Stimulated activated CD8-positive, alpha-beta memory T cell treated with anti-CD3 and anti-CD28 coated beads, Interleukin-15, amount 100 ng/mL, for 1 hour (primary cell): ENCODE data around the gene SIK3.
"Not testable (repeated sequence)": the region's sequence is repeated elsewhere in the genome, so short reads cannot be mapped to it uniquely, and the experiment has no call there.

Source experiments
- DNase-seq: peaks from one replicate; pipeline ENCODE4 v3.0.0-alpha.2; 2020; ENCODE audit warnings: low read depth

The SIK3 gene

DNA sequence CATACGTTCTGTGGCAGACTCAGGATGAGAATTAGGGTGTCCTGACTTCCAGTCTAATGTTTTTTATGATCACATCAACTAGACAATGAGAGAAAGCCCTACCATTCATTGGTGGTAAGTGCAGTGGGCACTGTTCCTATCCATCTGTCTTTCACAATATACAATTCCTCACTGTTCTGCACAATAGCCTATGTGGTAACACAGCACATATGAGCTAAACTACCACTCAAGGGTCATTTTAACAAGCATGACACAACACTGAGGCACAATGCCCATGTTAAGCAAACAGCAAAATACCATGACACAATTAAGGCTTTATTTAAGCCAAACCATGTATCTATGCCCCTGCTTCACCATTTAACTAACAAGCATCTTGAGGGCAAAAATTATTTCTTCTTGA is 52.3 kb downstream of the SIK3 start:
- DNase-seq, result no peak

DNA sequence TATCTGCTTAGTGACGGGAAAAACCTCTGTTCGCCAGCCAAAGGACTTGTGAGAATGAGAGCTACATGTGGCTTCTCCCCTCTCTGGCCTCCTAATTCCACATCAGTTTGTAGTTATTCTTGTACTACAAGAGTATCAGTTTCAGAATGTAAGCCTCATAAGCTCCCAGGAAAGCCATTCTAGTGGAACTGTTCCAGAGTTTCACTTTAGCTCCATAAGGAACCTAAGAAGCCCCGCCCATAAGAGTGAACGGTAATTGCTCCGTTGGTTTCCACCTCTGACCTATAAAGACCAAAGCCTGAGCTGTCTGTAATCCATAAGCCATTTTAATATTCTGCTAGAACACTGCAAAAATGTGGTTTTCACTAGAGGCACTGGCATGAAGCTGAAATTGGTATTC is 53.0 kb downstream of the SIK3 start:
- DNase-seq, result no peak

DNA sequence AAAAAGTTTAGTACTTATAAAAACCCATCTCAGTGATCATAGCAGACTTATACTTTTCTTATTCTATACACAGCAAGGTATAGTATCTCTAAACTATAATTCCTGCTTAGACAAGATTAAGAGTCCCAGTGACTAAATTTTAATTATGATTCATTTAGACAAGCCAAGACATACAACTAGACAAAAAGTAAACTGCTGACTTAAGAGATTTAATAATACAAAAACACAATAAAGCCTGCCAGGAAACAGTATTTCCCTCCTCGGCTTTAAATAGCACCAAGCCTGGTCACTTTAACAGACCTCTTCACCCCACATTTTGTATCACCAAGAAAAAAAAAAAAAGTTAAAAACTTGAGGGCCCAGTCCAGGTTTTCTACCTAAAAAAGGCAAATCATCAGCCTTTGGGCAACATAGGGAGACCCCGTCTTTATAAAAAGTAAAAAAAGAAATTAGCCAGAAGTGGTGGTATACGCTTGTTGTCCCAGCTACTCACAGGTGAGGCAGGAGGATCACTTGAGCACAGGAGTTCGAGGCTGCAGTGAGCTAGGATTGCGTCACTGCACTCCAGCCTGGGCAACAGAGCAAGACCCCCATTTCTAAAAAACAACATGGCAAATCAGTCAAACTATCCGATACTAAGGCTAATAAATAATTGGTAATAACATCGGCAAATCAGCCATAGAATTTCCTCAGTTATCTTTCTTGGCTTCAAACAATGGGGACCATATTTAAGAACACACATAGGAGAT is 53.8 kb downstream of the SIK3 start:
- DNase-seq, result no peak

DNA sequence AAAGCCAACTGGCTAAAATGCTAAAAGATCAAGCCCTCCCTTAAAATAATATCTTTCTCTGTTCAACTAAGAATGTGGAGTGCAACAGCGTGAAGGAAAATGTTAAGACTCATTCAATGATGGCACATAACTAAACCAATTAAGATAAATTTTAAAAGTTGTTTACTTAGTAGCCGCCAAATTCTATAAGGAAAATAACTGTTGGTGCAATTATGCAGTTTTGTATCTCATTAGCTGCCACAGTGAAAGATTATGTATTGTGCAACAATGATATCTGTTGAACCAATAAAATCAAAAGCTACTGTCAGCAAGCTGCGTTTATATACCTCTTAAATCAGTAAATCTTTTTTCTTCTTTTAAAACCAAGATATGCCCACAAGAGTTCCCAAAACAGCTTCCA is 55.5 kb downstream of the SIK3 start:
- no peak for DNase-seq

DNA sequence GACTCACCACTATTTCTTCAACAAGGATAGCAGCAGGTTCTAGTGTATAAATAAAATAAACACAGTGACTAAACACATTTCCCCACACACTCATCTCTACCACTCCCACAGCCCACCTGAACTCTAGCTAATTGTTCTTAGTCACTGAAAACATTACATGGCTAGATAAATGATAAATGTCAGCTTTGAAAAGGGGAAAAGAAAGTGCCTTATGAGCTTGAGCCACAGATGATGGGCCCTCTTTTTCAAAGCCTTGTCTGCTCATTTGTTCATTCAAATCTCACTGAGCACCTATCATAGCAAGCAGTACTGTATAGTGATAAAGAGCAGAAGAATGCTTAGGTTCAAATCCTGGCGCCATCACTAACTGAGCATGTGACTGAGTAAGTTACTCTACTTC is 58.3 kb downstream of the SIK3 start:
- no peak for DNase-seq

DNA sequence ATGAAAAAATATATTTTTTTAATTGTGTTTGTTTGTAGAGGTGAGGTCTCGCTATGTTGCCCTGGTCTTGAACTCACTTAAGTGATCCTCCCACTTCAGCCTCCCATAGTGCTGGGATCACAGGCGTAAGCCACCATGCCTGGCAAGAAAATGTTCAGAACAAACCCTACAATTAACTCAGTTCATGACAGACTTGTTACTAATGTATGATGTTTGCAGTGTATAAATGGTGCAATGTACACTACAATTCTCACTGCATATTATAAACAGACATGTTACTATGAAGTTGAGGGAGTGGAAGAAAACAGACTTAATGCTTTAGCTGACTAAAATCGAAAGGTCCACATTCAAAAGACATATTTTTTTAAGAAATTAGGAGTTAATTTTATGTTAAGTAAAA is 59.0 kb downstream of the SIK3 start:
- DNase-seq, result no peak

DNA sequence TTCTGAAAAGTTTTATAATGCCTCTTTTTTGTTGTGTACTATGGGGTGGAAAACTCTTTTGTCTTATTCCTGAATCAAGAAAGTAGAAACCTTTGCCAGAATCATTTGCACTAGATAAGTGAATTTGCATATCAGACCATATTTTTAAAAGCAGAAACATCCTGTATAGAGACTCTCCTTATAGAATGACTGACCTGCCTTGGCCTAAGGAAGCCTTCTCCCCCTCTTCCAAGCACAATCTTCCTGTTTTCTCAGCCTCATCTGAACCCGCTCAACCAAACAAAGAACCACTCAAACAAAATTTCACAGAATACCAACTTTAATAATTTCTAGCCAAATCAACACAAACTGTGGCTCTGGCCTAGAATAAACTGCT is 60.3 kb downstream of the SIK3 start:
- no peak for DNase-seq

DNA sequence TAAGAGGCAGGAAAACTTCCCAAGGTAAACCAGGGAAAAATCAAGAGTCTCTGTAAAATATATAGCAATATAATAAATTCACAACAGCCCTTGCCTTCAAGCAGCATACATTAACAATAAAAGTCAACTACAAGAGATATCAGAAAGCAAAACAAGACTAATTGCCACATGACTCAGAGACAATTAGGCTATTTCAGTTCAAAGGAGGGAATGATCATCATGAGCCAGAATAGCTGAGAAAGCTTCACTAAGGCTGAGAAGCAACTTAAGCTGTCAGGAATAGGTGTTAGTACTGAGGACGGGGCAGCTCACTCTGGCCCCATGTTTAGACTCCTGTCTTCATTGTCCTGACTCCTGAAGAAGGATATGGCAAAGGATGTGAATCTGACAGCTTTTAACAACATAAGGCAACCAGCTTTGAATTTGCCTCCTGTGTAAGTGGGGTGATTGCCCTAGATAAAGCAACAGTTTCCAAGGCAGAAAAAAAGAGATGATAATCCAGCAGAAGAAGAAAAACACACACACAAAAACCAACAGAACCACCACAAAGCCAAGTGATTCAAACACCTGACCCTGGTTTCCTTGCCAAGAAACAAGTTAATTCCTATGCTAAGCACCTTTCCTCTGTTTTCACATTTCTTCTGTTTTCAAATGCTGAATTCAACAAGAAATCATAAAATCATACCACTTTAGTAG is 60.8 kb downstream of the SIK3 start:
- DNase-seq, result no peak

DNA sequence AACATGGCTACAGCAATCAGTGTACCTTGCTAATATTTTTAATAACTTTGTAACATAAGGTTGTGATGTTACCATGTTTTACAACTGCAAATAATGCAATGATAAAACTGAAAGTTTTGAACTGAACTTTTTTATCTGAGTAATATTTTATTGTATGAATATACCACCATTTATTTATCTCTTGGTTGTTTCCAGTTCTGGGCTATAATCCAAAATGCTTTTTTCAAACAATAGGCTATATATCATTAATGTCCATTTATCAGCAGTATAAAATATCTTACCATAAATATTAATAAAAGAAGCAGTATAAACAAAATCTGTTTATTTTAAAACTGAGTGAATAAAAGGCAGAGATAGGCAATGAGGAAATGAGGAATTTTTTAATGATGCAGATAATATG is 63.3 kb downstream of the SIK3 start:
- no peak for DNase-seq

DNA sequence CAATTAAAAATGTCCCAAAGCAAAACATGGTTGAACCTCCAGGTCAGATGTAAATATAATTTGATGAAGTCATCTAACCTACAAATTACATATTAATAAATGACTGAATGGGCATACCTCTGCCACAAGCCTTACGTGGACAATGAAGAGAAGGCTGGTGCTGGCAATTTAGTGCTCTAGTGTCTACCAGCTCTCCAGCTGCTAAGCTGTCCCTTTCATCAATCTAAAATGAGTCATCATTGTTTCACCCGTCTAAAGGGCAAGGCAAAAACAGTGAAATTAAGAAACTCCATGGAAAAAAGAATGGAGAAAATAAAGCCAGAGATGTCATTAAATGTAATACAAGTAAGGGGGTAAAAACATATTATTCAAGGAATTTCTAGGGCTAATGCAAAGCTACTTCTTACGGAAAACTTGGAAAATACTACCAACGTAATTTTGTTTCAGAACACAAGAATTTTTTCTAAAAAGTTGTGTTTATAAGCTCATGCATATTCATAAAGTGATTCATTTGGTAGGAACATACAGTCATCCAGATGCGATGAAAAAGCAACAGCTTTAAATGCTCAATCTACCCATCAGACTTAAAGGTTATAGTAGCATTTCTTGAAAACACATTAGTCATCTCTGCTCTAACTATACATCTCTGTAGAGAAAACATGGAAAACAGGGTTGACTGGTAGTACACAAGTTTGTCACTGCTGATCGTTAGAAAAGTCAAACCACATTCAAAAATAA is 71.5 kb downstream of the SIK3 start:
- DNase-seq, result no peak

DNA sequence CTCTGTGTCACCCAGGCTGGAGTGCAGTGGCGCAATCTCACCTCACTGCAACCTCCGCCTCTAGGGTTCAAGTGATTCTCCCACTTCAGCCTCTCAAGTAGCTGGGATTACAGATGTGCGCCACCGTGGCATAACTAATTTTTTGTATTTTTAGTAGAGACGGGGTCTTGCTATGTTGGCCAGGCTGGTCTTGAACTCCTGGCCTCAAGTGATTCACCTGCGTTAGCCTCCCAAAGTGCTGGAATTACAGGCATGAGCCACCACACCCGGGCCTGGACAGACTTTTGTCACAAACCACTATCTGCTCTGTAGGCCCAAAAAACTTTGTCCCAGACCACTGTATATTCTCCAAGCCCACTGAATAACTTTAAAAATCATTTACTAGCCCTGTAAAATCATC is 74.5 kb downstream of the SIK3 start:
- not testable (repeated sequence) for DNase-seq

DNA sequence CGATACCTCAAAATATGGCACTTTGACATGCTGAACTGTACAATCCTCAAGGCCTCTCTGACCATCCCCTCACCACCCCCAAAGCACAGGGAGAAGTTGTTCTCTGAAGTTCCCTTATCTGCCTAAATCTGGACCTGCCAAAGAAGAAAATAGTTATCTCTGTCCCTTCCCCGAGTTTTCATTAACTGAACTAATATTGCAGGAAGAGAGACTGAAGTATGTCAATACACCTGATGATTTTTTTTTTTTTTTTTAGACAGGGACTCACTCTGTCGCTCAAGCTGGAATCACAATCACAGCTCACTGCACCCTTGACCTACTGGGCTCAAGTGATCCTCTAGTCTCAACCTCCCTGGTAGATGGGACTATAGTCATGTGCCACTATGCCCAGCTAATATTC is 75.0 kb downstream of the SIK3 start:
- DNase-seq, result no peak

DNA sequence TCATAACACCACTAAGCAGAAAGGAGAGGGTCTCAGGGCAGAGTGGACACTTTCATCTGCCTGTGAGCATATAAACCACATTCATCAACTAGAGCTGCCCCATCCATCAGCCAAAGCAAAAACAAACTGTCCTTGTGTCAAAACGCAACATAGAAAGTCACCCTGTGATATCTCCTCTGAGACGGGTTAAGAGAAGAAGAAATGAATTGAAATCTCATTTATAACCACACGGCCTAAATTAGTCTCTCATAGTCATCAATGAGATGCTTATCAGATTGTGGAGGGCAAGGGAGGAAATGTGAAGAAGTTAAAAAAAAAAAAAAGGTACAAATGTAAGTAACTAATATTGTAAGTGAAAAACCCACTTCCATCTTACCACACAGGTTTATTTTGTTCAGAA is 75.7 kb downstream of the SIK3 start:
- no peak for DNase-seq

DNA sequence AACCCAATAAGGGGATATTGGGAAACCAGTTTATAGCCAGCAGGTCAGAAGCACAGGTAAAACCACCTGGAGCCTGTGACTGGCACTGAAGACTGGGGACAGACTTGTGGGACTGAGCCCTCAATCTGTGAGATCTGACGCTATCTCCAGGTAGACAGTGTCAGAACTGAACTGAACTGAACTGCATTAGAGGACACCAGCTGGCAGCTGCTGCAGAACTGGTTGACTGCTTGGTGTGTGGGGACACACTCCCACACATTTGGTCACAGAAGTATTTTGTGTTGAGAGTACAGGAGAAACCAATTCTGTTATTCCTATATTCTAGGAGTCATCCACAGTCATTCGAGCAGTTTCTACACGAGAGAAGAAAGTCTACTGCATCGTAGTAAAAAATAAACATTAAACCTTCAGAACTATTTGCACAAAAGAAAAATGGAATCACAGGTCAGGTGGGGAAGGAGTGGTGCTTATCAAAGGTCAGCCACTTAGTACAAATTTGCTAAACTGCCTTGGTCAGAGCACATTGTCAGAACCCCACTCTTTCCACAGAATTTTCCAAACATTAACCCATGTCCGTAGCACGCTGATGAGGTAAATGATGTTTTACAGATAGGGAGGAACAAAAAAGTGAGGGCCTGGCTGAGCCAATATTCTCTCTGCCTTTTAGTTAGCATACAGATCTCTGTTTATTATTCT is 77.2 kb downstream of the SIK3 start:
- DNase-seq, result no peak

DNA sequence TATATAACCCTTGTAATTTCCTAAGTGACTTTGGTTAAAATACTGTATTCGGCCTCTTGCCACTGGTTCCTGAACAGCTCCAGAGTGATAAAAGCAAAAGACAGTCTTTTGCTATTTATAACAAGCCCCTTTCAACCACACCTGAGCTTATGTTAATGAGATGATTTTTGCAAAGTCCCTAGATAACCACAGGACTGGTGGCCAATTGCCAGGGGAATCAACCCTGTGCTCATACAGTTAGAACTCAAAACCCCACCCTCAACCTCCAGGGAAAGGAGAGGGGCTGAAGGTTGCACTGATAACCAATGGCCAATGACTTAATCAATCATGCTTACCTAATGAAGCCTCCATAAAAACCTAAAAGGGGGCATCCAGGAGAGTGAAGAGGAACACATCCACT is 77.9 kb downstream of the SIK3 start:
- DNase-seq, result no peak

DNA sequence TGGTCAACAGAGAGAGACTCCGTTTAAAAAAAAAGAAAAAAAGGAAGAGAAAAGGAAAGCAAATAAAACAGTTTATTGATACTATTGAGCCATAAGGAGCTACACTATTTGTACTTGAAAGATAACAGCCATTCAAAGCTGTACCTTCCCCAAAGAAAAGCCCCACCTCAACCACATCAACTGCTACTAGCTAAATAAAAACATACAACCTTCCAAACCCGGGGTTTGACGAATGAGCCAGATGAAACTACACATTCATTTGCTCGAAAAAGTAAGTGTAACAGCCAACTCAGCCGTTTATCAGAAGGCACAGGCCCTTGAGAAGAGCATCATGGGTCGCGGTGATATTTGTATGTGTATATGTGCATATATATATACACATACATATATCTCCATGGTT is 78.4 kb downstream of the SIK3 start:
- DNase-seq, result no peak

DNA sequence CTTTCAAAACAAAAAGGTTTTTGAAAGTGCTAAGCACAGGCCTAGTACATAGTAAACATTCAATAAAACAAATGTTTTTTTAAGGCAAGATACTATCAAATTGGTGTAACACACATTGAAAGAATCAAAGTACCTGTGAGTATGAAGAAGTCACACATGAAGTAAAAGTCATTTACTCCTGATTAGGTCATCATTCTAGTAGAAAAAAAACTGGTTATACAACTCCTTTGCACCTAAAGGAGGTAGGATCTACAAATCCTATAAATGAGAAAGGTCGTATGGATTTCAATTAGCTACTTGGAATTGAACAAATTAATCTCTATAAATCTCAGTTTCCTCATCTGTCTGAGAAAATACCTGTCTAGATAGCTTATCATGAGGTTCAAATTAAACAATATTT is 80.8 kb downstream of the SIK3 start:
- no peak for DNase-seq

DNA sequence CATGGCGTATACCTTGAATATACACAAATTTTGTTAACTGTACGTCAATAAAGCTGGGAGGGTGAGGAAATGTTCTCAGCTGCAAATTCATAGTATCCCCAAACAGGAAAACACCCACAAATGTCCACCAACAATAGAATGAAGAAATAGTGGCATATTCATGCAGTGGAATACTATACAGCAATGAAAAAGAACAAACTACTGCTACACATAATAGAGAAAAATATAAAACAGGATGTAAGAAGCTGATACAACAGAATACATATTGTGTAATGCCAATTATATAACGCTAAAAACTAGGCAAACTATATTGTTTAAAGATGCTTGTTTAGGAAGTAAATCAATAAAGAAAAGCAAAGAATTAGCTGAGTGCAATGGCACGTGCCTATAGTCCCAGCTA is 81.5 kb downstream of the SIK3 start:
- no peak for DNase-seq

DNA sequence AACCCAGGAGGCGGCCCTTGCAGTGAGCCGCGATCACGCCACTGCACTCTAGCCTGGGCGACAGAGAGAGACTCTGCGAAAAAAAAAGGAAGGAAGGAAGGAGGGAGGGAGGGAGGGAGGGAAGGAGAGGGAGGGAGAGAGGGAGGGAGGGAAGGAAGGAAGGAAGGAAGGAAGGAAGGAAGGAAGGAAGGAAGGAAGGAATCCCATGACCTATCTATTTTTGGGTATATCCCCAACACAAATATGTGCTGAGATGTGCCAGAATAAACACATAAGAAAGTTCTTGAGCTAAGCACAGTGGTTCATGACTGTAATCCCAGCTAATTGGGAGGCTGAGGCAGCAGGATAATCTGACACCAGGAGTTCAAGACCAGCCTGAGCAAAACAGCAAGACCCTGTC is 82.0 kb downstream of the SIK3 start:
- DNase-seq, result no peak

DNA sequence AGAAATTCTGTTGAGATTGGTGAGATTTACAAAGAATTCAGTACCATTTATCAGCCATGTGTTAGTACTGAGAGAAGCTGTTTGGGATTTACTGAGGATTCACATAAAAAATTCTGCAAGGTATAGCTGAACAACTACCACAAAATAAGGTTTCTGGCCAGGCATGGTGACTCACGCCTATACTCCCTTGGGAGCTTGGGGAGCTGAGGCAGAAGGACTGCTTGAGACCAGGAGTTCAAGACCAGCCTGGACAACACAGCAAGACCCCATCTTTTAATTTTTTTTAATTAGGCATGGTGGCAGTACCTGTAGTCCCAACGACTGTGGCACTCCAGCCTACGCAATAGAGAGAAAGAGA is 86.7 kb downstream of the SIK3 start:
- no peak for DNase-seq

DNA sequence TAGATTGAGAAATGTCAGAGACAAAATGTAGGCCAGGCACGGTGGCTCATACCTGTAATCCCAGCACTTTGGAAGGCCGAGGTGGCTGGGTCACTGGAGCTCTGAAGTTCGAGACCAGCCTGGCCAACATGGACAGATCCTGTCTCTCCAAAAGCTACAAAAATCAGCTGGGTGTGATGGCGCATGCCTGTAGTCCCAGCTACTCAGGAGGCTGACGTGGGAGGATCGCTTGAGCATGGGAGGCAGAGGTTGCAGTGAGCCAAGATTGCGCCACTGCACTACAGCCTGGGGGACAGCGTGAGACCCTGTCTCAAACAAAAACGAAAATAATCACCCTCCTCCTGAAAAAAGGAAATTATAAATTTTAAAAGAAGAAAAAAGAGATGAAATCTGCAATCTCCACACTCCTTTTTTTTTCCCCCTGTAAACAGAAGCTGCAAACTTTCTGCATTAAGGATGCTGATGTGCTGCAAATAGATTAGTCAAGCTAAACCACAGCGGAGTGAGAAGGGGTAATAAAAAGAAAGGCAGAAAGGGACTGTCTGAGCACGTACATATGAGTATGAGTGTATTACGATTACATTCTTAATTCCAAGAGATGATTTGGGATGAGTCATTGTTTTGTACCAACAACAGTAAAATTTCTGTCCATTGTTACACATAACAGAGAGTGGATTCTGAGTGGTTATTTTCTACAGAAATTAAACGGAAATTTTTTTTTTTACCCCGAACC is 87.3 kb downstream of the SIK3 start:
- no peak for DNase-seq

DNA sequence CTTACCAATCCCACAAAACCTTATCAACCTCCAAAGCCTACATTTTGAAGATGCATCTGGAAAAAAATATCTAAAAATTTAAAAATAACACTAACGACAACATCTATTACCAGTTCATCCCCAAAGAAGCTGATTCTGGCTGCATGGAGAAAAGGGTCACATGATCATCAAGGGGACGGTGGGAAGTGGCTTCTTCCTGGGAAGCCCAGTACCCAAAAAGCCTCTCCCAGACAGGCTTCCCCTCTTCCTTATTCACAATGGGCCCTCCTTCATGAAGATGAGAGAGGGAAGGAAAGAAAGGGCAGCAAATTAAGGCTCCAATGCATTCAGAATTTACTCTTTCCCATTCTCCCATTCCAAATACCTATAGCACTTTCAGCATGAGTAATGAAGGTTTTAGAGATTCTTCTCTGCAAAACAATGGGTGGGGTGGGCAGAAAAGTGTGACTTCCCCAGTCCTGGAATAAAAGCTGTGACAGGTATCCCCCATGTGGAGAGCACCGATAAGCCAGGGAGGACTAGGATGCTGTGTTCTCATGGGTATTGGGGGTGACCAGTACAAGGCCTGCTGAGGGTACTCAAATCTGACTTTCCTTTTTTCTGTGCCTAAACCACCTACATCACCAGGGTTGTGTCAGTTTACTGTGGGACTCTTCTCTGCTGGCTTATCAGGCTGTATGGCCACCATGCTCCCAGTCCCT is 88.2 kb downstream of the SIK3 start:
- DNase-seq, result no peak
